HCT116 (cell line): ENCODE results near the gene TREM2. TPM values are rescaled to one million over a fixed set of nuclear protein-coding genes. Genes with fewer than 3 reads are reported as not detected.

ENCODE experiments used
- ATAC-seq: fragments of 200-7000 bp; cut with Tn5 transposase; 2 replicates; pipeline ENCODE4 v1.9.1; 2020; ENCODE audit warnings: mild to moderate bottlenecking, moderate library complexity
- BruUV-seq: library from RNA; stranded (reverse); fragments of 400-500 nt; replicated peaks from 2 replicates; lab custom pipeline; 2021; lab: Mats Ljungman, UMichigan
- CTCF ChIA-PET: fragments of 300-600 bp; sonication (Branson Sonifier 250); formaldehyde crosslinking; loops from one replicate; lab custom pipeline; 2021; ENCODE audit warnings: antibody characterized with exemption; lab: Charles Lee
- POLR2A ChIA-PET: fragments of 300-600, 350-600 bp; sonication (Branson Sonifier 250); formaldehyde crosslinking; loops from one replicate; lab custom pipeline; 2021; ENCODE audit warnings: antibody characterized with exemption; lab: Charles Lee
- RAD21 ChIA-PET, 2 experiments: fragments of 300-600 bp; sonication (Branson Sonifier 250); formaldehyde crosslinking; loops; one replicate each; lab custom pipeline; 2023; ENCODE audit warnings: low total read pairs in 2 of 2; ENCODE audit not compliant: uncharacterized antibody in 2 of 2, unreplicated experiment in 2 of 2, low non-redundant PET in 1 of 2; lab: Charles Lee
- DNase-seq: peaks from one replicate; pipeline ENCODE4 v3.0.0-alpha.2; 2010; ENCODE audit warnings: low read depth, low spot score
- H2AFZ ChIP-seq: fragments of 200-600 bp; shearing (Covaris generic), sonication (generic); 2 replicates; pipeline ENCODE4 v1.6.1; 2017; ENCODE audit warnings: low read depth, mixed run types, mixed read lengths, antibody characterized with exemption, low read length; ENCODE audit not compliant: poor library complexity, severe bottlenecking
- H3K27ac ChIP-seq: 2 replicates; pipeline ENCODE4 v1.5.1; 2012; ENCODE audit warnings: low read depth, low read length
- H3K27me3 ChIP-seq: fragments of 200-600 bp; sonication (generic); 2 replicates; pipeline ENCODE4 v1.6.1; 2016; ENCODE audit warnings: mixed run types, low read length, mixed read lengths; ENCODE audit not compliant: insufficient read depth
- H3K36me3 ChIP-seq, 2 experiments: fragments of 200-500 bp in 1 of 2; fragments of 200-600 bp in 1 of 2; sonication (Bioruptor generic) in 1 of 2; sonication (generic) in 1 of 2; 2 replicates each; pipeline versions ENCODE4 v1.5.1 to v1.6.1; 2014 to 2016; ENCODE audit warnings: low read length in 2 of 2, inconsistent platforms in 1 of 2, mixed read lengths in 1 of 2, mixed run types in 1 of 2; ENCODE audit not compliant: insufficient read depth in 2 of 2, control insufficient read depth in 1 of 2
- H3K4me1 ChIP-seq, 2 experiments: fragments of 200-600 bp in 1 of 2; sonication (generic) in 1 of 2; 2 replicates each; pipeline versions ENCODE4 v1.5.1 to v1.6.1; 2012 to 2017; ENCODE audit warnings: low read length in 2 of 2, inconsistent platforms in 1 of 2, mild to moderate bottlenecking in 1 of 2, mixed read lengths in 1 of 2, mixed run types in 1 of 2, moderate library complexity in 1 of 2; ENCODE audit not compliant: insufficient read depth in 2 of 2, control insufficient read depth in 1 of 2
- H3K4me2 ChIP-seq: fragments of 200-600 bp; sonication (generic); 2 replicates; pipeline ENCODE4 v1.6.1; 2017; ENCODE audit warnings: mixed run types, low read length, mixed read lengths
- H3K4me3 ChIP-seq, 2 experiments: fragments of 200-600 bp in 1 of 2; sonication (generic) in 1 of 2; replicated peaks in 1 of 2; 2 replicates each; pipeline ENCODE4 v1.5.1; 2011 to 2016; ENCODE audit warnings: low read length in 2 of 2, control low read depth in 1 of 2, low read depth in 1 of 2, mild to moderate bottlenecking in 1 of 2, mixed read lengths in 1 of 2, mixed run types in 1 of 2
- H3K79me2 ChIP-seq: fragments of 200-600 bp; sonication (generic); 2 replicates; pipeline ENCODE4 v1.6.1; 2017; ENCODE audit warnings: mild to moderate bottlenecking, mixed run types, low read length, moderate library complexity, mixed read lengths; ENCODE audit not compliant: insufficient read depth
- H3K9ac ChIP-seq: fragments of 200-600 bp; sonication (generic); 2 replicates; pipeline ENCODE4 v1.6.1; 2016; ENCODE audit warnings: low read length, mixed read lengths
- H3K9me2 ChIP-seq: fragments of 200-600 bp; sonication (generic), shearing (Covaris generic); 2 replicates; pipeline ENCODE4 v1.6.1; 2017; ENCODE audit warnings: mixed run types, mild to moderate bottlenecking, moderate library complexity; ENCODE audit not compliant: insufficient read depth
- H3K9me3 ChIP-seq, 2 experiments: fragments of 200-500 bp in 1 of 2; fragments of 200-600 bp in 1 of 2; sonication (Bioruptor generic) in 1 of 2; sonication (generic) in 1 of 2; 2 replicates each; pipeline ENCODE4 v1.6.1; 2014 to 2017; ENCODE audit warnings: low read length in 2 of 2, mixed read lengths in 2 of 2, inconsistent platforms in 1 of 2, low read depth in 1 of 2, mild to moderate bottlenecking in 1 of 2, mixed run types in 1 of 2, moderate library complexity in 1 of 2; ENCODE audit not compliant: control insufficient read depth in 1 of 2, insufficient read depth in 1 of 2
- H4K20me1 ChIP-seq: fragments of 200-600 bp; sonication (generic), shearing (Covaris generic); 2 replicates; pipeline ENCODE4 v1.6.1; 2017; ENCODE audit warnings: mixed run types, mild to moderate bottlenecking, moderate library complexity; ENCODE audit not compliant: insufficient read depth
- CEBPB ChIP-seq: IDR thresholded peaks from 2 replicates; pipeline ENCODE4 v1.6.1; 2012; ENCODE audit warnings: low read depth
- EZH2 ChIP-seq: fragments of 200-600 bp; sonication (generic); IDR thresholded peaks from 2 replicates; pipeline ENCODE4 v1.6.1; 2017; ENCODE audit warnings: antibody characterized with exemption, mixed run types
- EZH2phosphoT487 ChIP-seq: fragments of 200-600 bp; IDR thresholded peaks from 2 replicates; pipeline ENCODE4 v1.6.1; 2018; ENCODE audit warnings: antibody characterized with exemption, borderline replicate concordance
- FOSL1 ChIP-seq: IDR thresholded peaks from 2 replicates; pipeline ENCODE4 v1.6.1; 2012; ENCODE audit warnings: low read depth
- JUND ChIP-seq: IDR thresholded peaks from 2 replicates; pipeline ENCODE4 v1.6.1; 2012
- POLR2A ChIP-seq: IDR thresholded peaks from 2 replicates; pipeline ENCODE4 v1.7.0; 2011; ENCODE audit warnings: borderline replicate concordance; ENCODE audit not compliant: insufficient read depth, insufficient read length; ENCODE audit errors: extremely low read depth
- POLR2AphosphoS5 ChIP-seq: IDR thresholded peaks from 2 replicates; pipeline ENCODE4 v1.6.1; 2011; ENCODE audit warnings: mild to moderate bottlenecking, low read depth, low read length, moderate library complexity
- SP1 ChIP-seq: IDR thresholded peaks from 2 replicates; pipeline ENCODE4 v1.6.1; 2012; ENCODE audit warnings: low read depth
- ZFX ChIP-seq: fragments of 450-650 bp; IDR thresholded peaks from 2 replicates; pipeline ENCODE4 v1.6.1; 2017
- ZNF274 ChIP-seq: fragments of 200-500 bp; sonication (Bioruptor generic); IDR thresholded peaks from 2 replicates; pipeline ENCODE4 v1.6.1; 2014; ENCODE audit warnings: mild to moderate bottlenecking, low read depth, low read length, inconsistent platforms
- intact Hi-C: fragments of 100-400 bp; cut with micrococcal nuclease; formaldehyde crosslinking; loops from 2 replicates; pipeline ENCODE4 v1.10.0; 2022
- total RNA-seq: library from RNA; stranded (reverse); gene quantifications from one replicate; pipeline ENCODE4 v1.2.1, GENCODE V29; 2021; ENCODE audit not compliant: unreplicated experiment
- TF ChIP-seq, protein P1 (sequence below), 3 experiments: fragments of 200-600 bp in 1 of 3; sonication (generic) in 1 of 3; IDR thresholded peaks in 2 of 3; conservative IDR thresholded peaks in 1 of 3; 2 replicates each; pipeline ENCODE4 v1.5.1; 2012 to 2017; ENCODE audit warnings: low read depth in 2 of 3, low read length in 2 of 3, antibody characterized with exemption in 1 of 3, borderline replicate concordance in 1 of 3, control low read depth in 1 of 3, mild to moderate bottlenecking in 1 of 3, mixed read lengths in 1 of 3, mixed run types in 1 of 3, moderate library complexity in 1 of 3; ENCODE audit not compliant: insufficient read depth in 1 of 3
- TF ChIP-seq, protein P2 (sequence below): IDR thresholded peaks from 2 replicates; pipeline ENCODE4 v1.6.1; 2012

The TREM2 gene
- total RNA-seq, 1 experiment from 2014 or later = not detected

DNA sequence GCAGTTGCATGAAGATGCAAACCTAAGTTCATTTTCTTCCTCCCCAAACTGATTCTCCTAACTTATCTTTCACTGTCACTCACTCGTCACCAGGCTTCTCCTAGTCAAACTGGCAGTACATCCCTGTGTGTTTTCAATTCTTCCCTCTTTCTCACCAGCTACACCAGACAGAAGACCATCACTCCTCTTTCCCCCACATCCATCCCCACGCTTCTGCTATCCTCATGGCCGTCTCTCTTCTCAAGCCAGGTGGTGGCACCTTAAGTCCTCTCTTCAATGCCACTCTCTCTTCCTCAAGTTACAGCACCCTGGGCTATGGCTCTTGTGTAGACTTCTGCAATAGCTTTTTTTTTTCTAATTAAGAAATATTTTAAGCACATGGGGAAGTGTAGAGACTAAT is 14.4 kb upstream of the TREM2 start:
- DNase-seq = no peak
- Histone ChIP-seq H3K4me1 (peaks cover 0 to 4% of the 10 kb centered on the region in 2 experiments; a peak in 1 of 4 replicates), H3K4me3 (no peak overlapping the region), H3K9me2 (no peaks in the 10 kb centered on the region), H3K36me3 (no peaks in the 10 kb centered on the region), H3K79me2 (no peaks in the 10 kb centered on the region)
- ChIA-PET RAD21 (no interaction called here), CTCF (no interaction called here)
- TF ChIP-seq EZH2 (no peak), ZFX (no peak), CEBPB (no peak), FOSL1 (no peak), POLR2AphosphoS5 (no peak), JUND (no peak)
- TF ChIP-seq, protein P1, sequence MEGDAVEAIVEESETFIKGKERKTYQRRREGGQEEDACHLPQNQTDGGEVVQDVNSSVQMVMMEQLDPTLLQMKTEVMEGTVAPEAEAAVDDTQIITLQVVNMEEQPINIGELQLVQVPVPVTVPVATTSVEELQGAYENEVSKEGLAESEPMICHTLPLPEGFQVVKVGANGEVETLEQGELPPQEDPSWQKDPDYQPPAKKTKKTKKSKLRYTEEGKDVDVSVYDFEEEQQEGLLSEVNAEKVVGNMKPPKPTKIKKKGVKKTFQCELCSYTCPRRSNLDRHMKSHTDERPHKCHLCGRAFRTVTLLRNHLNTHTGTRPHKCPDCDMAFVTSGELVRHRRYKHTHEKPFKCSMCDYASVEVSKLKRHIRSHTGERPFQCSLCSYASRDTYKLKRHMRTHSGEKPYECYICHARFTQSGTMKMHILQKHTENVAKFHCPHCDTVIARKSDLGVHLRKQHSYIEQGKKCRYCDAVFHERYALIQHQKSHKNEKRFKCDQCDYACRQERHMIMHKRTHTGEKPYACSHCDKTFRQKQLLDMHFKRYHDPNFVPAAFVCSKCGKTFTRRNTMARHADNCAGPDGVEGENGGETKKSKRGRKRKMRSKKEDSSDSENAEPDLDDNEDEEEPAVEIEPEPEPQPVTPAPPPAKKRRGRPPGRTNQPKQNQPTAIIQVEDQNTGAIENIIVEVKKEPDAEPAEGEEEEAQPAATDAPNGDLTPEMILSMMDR (IDR thresholded peaks at IDR 0.05 in 2 of 3, conservative IDR thresholded peaks at IDR 0.05 in 1 of 3; ENCODE audit: borderline replicate concordance in 1 of 3, insufficient read depth in 1 of 3, low read depth in 2 of 3, low read length in 2 of 3) = no peak
- TF ChIP-seq, all 23 proteins: peak for 0
- no TSS peak for BruUV-seq
- no peaks in the 10 kb centered on the region for H4K20me1 ChIP-seq
- no peak overlapping the region for H3K27ac ChIP-seq
- no peak overlapping the region for H3K9ac ChIP-seq
- H3K9me3 ChIP-seq = no peaks in the 10 kb centered on the region
- intact Hi-C loops = no loop called here
- H3K27me3 ChIP-seq = peaks cover 28% of the 10 kb centered on the region
- H2AFZ ChIP-seq = no peak overlapping the region
- POLR2A ChIA-PET = no interaction called here
- no peak for ATAC-seq
- H3K4me2 ChIP-seq = no peak overlapping the region

DNA sequence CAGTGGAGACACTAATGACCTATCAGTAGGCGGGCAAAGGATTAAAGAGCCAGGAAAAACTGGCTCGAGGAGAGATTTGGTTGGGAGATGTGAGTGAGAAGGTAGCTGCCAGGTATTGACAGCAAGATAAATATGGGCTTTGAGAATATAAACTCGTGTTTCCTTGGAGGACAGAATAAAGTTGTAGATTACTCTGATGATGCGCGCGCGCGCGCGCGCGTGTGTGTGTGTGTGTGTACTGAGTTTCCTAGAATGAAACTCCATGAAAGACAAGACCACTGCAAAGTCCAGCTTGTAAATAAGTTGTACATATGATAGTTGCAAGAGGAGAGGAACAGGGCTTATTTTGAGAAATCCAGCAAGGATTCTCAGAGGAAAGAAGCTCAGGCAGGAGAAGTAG is 13.3 kb upstream of the TREM2 start:
- no peak for DNase-seq
- no peak overlapping the region for H3K9ac ChIP-seq
- POLR2A ChIA-PET = no interaction called here
- H2AFZ ChIP-seq = no peak overlapping the region
- ATAC-seq = no peak
- H3K4me1 ChIP-seq = no peaks in the 10 kb centered on the region
- no peaks in the 10 kb centered on the region for H3K79me2 ChIP-seq
- TF ChIP-seq EZH2phosphoT487 (no peak), POLR2A (no peak), ZNF274 (no peak), SP1 (no peak)
- TF ChIP-seq, protein P2, sequence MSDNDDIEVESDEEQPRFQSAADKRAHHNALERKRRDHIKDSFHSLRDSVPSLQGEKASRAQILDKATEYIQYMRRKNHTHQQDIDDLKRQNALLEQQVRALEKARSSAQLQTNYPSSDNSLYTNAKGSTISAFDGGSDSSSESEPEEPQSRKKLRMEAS = no peak
- RAD21 ChIA-PET = no interaction called here
- no peaks in the 10 kb centered on the region for H3K9me2 ChIP-seq
- peaks cover 36% of the 10 kb centered on the region for H3K27me3 ChIP-seq
- no peak overlapping the region for H3K4me2 ChIP-seq
- no peaks in the 10 kb centered on the region for H3K9me3 ChIP-seq
- no peaks in the 10 kb centered on the region for H4K20me1 ChIP-seq
- H3K27ac ChIP-seq = no peak overlapping the region
- CTCF ChIA-PET = no interaction called here
- intact Hi-C loops = no loop called here
- no peaks in the 10 kb centered on the region for H3K36me3 ChIP-seq
- H3K4me3 ChIP-seq = no peak overlapping the region
- no TSS peak for BruUV-seq
